Ishikawa (cell line): Measurements from ENCODE around the gene GNG2.

Experiments used
- MAX ChIP-seq: IDR thresholded peaks from 2 replicates; pipeline ENCODE4 v1.6.1; 2012
- NFIC ChIP-seq: IDR thresholded peaks from 2 replicates; pipeline ENCODE4 v1.6.1; 2012
- REST ChIP-seq: IDR thresholded peaks from 2 replicates; pipeline ENCODE4 v1.6.1; 2012; ENCODE audit warnings: low read depth, mild to moderate bottlenecking

GRCh38 chr14:52014601-52015267 lies 154.3 kb downstream of the GNG2 start:
- no peak for TF ChIP-seq NFIC
- no peak for TF ChIP-seq MAX
- no peak for TF ChIP-seq REST
